T-helper 2 cell treated with Interferon-gamma antibody and Interleukin-4, amounts not matched to agents 5 μg/mL and 100 μg/mL, for 36 hours (primary cell): Measurements from ENCODE around the gene CATSPER2.
"Not testable (repeated sequence)": the region's sequence is repeated elsewhere in the genome, so short reads cannot be mapped to it uniquely, and the experiment has no call there.

Experiments used
- DNase-seq: peaks from one replicate; pipeline ENCODE4 v3.0.0; 2021; ENCODE audit warnings: low spot score
- H3K27ac Mint-ChIP-seq: one replicate; pipeline ENCODE4 v1.8.0; 2021; ENCODE audit warnings: mild to moderate bottlenecking, mixed read lengths
- H3K27me3 Mint-ChIP-seq: one replicate; pipeline ENCODE4 v1.8.0; 2021; ENCODE audit warnings: low read depth, mixed read lengths
- H3K36me3 Mint-ChIP-seq: one replicate; pipeline ENCODE4 v1.8.0; 2021; ENCODE audit warnings: low read depth, mixed read lengths
- H3K4me1 Mint-ChIP-seq: one replicate; pipeline ENCODE4 v1.8.0; 2021; ENCODE audit warnings: low read depth, mixed read lengths
- H3K4me3 Mint-ChIP-seq: one replicate; pipeline ENCODE4 v1.8.0; 2022; ENCODE audit warnings: mild to moderate bottlenecking, moderate library complexity, mixed read lengths
- H3K9me3 Mint-ChIP-seq: one replicate; pipeline ENCODE4 v1.8.0; 2021; ENCODE audit warnings: mixed read lengths

The CATSPER2 gene

DNA sequence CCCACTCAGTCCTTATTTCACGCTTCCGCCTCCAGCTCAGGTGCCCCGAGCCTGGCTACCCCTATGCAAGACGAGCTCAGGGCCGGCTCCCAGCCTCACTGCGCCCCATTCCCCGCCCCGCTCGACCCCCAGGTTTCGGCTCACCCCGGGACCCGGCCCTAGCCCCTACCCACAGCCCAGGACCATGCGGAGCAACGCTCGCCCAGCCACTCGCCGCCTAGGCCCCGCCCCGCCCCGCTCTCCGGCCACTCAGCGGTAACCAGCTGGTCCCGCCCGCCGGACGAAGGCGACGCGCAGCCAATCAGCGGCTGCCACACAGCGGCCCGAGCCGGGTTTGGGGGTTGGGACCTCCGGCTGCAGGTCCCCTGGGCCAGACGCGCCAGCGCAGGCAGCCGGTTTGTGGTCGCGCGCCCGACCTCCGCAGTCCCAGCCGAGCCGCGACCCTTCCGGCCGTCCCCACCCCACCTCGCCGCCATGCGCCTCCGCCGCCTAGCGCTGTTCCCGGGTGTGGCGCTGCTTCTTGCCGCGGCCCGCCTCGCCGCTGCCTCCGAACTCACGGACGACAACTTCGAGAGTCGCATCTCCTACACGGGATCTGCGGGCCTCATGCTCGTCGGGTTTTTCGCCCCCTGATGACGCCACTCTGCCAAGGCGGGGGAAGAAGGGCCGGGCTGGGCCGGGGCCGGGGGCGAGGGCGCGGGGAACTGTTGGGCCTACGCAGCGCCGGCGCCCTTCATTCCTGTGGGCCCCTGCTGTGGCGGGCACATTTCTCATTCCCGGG, at the start of gene CATSPER2:
Gene CATSPER2, minus strand, starts transcription at position 196 of the 781 bp plus-strand sequence. CDS start 783 bp downstream, outside the sequence.
- H3K27ac Mint-ChIP-seq, result no peak within 1 kb of the TSS
- H3K4me3 Mint-ChIP-seq, result no peak within 1 kb of the TSS
- no peaks in the 10 kb centered on the region for H3K9me3 Mint-ChIP-seq
- no peak for DNase-seq
- H3K27me3 Mint-ChIP-seq, result no peaks in the 10 kb centered on the region
- peaks cover 2% of the 10 kb centered on the region for H3K36me3 Mint-ChIP-seq
- no peaks in the 10 kb centered on the region for H3K4me1 Mint-ChIP-seq

DNA sequence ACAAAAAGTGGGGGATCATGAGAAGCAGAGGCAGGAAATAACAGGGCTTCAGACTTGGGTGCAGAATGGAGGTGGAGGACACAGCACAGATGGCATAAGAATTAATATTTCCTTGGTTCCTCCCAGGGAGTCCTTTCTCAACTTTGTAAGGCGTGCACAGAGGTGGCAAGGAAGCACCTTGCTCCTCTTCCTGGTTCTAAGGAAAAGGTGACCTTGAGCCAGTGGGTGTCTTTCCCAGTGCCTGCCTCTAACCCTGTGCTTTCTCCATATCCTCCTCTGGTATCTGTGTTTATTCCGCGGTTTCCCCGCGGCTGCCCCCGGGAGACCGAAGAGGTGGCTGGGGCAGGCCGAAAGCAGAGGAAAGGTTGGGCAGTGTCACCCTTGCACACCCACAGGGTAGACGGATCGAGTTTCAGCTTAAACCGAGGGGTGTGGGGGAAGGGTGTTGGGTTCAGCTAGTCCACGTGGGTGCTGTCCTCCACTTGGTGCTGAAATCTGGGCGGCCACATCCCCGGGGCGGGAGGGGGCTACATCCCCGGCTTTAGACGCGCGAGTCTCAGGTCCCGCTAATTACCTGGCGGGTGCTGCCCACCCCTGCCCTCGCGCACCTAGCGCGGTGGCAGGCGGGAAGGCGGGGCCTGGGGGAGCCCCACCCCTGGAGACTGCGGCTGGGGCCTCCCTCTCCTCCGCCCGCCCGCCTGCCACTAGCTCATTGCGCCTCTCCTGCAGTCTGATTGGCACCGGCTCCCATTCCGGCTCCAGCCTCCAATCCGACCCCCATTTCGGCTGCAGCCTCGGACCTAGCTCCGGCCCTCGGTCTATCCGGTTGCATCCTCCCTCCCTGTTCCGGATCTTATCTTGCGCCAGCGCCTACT, 44.7 kb upstream of the CATSPER2 start, which contains the start of gene CKMT1A:
Gene CKMT1A, plus strand, starts transcription at position 712 of the 875 bp plus-strand sequence. CDS start 192 bp downstream, outside the sequence.
- H3K9me3 Mint-ChIP-seq, H3K4me3 Mint-ChIP-seq, H3K4me1 Mint-ChIP-seq, H3K27ac Mint-ChIP-seq, H3K36me3 Mint-ChIP-seq, DNase-seq, H3K27me3 Mint-ChIP-seq: not testable (repeated sequence)

DNA sequence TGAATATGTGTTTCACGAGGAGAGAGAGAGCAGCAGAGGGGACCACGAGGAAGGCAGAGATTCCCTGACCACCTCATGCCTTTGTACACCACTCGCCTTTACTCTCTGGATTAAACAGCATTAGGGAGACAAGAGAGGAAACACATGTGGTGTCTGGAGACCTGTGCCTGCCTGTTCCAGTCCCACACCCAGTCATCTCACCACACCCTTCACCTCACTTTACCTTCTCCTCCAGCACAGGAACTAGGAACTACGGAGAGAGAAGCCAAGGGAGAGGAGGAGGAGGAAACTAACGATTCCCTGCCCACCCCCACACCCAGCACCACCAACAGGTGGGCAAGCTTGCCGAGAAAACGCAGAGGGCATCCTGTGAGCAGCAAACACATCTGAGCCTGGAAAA, 44.0 kb upstream of the CATSPER2 start:
- not testable (repeated sequence) for H3K9me3 Mint-ChIP-seq, H3K4me1 Mint-ChIP-seq, H3K27ac Mint-ChIP-seq, DNase-seq, H3K36me3 Mint-ChIP-seq, H3K27me3 Mint-ChIP-seq, H3K4me3 Mint-ChIP-seq

GRCh38 chr15:43689604-43690301, 41.1 kb upstream of the CATSPER2 start:
- H3K4me1 Mint-ChIP-seq, H3K9me3 Mint-ChIP-seq, DNase-seq, H3K4me3 Mint-ChIP-seq, H3K36me3 Mint-ChIP-seq, H3K27me3 Mint-ChIP-seq, H3K27ac Mint-ChIP-seq: not testable (repeated sequence)

GRCh38 chr15:43674175-43674574, 25.5 kb upstream of the CATSPER2 start:
- H3K9me3 Mint-ChIP-seq, H3K4me1 Mint-ChIP-seq, H3K4me3 Mint-ChIP-seq, DNase-seq, H3K36me3 Mint-ChIP-seq, H3K27me3 Mint-ChIP-seq, H3K27ac Mint-ChIP-seq: not testable (repeated sequence)

- not testable (repeated sequence) for H3K27ac Mint-ChIP-seq, H3K9me3 Mint-ChIP-seq, H3K36me3 Mint-ChIP-seq, H3K27me3 Mint-ChIP-seq, H3K4me3 Mint-ChIP-seq, H3K4me1 Mint-ChIP-seq, DNase-seq
Observed at GRCh38 chr15:43666177-43666576, 17.5 kb upstream of the CATSPER2 start.

- H3K4me3 Mint-ChIP-seq, H3K27me3 Mint-ChIP-seq, H3K27ac Mint-ChIP-seq, DNase-seq, H3K4me1 Mint-ChIP-seq, H3K9me3 Mint-ChIP-seq, H3K36me3 Mint-ChIP-seq: not testable (repeated sequence)
Observed at GRCh38 chr15:43663333-43663732, 14.7 kb upstream of the CATSPER2 start.

- H3K36me3 Mint-ChIP-seq, DNase-seq, H3K27ac Mint-ChIP-seq, H3K9me3 Mint-ChIP-seq, H3K4me1 Mint-ChIP-seq, H3K4me3 Mint-ChIP-seq, H3K27me3 Mint-ChIP-seq: not testable (repeated sequence)
Observed at GRCh38 chr15:43662293-43662692, 13.6 kb upstream of the CATSPER2 start.

GRCh38 chr15:43659727-43660126, 11.1 kb upstream of the CATSPER2 start:
- not testable (repeated sequence) for DNase-seq, H3K36me3 Mint-ChIP-seq, H3K4me3 Mint-ChIP-seq, H3K9me3 Mint-ChIP-seq, H3K4me1 Mint-ChIP-seq, H3K27ac Mint-ChIP-seq, H3K27me3 Mint-ChIP-seq

DNA sequence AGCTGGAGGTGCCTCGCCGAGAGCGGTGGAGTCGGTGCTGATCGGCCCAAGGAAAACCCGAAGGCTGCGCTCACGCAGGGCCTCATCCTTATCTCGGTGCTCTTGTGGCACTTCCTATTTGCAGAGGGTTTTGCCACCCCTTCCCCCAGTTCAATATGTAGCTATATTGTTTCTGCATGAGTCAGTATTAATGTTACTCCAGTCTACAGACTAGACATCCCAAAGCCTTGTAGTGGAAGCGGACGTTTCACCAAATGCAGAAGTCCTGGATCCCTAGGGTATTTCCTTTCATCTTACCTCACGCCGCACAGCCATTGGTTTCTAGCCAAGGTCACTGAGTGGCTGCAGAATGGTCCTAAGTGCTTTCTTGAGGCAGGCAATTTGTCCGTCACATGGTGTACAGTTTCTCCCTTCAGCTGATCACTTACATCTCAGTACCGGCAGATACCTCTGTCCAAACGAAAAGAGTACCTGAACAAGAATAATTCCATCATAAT, 834 bp upstream of the CATSPER2 start:
- H3K36me3 Mint-ChIP-seq, H3K4me3 Mint-ChIP-seq, H3K9me3 Mint-ChIP-seq, H3K27me3 Mint-ChIP-seq, H3K27ac Mint-ChIP-seq, DNase-seq, H3K4me1 Mint-ChIP-seq: not testable (repeated sequence)

DNA sequence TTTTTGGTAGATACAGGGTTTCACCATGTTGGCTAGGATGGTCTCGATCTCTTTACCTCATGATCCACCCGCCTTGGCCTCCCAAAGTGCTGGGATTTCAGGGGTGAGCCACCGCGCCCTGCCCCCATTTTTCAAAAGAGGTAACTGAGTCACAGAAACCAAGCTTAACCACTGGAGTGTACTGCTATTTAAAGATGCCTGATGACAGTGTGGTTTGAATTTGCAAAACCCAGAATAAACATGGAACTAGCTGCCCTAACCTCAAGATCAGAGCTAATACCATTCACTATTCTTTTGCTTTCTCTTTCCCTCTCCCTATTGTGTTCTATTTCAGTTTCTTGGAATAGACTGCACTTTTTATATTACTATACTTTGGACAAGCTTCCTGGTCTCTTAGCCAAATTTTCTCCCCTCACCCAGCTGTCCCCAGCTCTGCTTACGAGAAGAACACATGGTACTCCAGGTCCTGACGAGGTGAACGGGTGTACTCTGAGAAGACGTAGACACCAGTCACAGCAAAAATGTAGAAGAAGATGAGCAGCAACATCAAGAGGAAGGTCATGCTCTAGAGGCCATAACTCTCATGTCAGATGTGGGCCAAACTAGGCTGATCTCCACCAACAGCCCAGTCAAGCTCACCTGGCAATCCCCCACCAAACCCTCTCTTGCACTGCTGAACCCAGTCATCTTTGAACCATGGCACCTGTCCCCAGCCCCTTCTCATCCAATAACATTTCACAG, 10.0 kb downstream of the CATSPER2 start:
- DNase-seq, H3K4me3 Mint-ChIP-seq, H3K27ac Mint-ChIP-seq, H3K27me3 Mint-ChIP-seq, H3K36me3 Mint-ChIP-seq, H3K9me3 Mint-ChIP-seq, H3K4me1 Mint-ChIP-seq: not testable (repeated sequence)

DNA sequence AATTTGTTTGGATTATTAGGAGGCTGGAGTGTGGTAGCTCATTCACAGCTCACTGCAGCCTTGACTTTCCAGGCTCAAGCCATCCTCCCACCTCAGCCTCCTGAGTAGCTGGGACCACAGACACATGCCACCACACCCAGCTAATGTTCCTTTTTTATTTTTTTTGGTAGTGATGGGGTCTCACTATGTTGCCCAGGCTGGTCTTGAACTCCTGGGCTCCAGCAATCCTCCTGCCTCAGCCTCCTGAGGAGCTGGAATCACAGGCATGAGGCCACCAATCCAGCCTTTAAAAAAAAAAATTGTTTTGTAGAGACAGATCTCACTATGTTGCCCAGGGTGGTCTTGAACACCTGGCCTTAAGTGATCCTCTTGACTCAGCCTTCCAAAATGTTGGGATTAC, 21.7 kb downstream of the CATSPER2 start:
- H3K36me3 Mint-ChIP-seq, H3K27ac Mint-ChIP-seq, H3K27me3 Mint-ChIP-seq, DNase-seq, H3K4me1 Mint-ChIP-seq, H3K9me3 Mint-ChIP-seq, H3K4me3 Mint-ChIP-seq: not testable (repeated sequence)

- no peaks in the 10 kb centered on the region for H3K4me1 Mint-ChIP-seq
- no peak for DNase-seq
- H3K27ac Mint-ChIP-seq, result no peak overlapping the region
- H3K9me3 Mint-ChIP-seq, result no peaks in the 10 kb centered on the region
- peaks cover 8% of the 10 kb centered on the region for H3K27me3 Mint-ChIP-seq
- H3K4me3 Mint-ChIP-seq, result no peak overlapping the region
- no peaks in the 10 kb centered on the region for H3K36me3 Mint-ChIP-seq
Observed at GRCh38 chr15:43625106-43625505, 23.5 kb downstream of the CATSPER2 start.
